ENCODE results near the gene ACVRL1.

DNA sequence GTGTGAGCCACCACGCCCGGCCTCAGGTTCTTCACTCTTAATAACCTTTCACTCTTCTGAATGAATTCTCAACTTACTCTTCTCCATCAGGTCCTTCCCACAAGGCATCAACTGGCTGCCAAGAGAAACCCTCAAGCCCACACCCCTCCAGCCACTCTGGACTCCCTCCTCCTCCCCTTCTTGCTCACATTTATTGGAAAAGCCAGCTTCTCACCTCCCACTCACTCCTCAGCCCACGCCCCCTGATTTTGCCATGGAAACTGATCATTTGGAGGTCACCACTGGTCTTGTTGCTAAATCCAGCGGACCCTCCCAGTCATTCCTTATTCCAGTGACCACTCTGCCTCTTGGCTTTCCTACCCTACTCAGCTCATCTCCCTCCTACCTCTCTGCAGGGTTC is 26.8 kb downstream of the ACVRL1 start:
- no peak for TF ChIP-seq EZH2phosphoT487 (IDR thresholded peaks at IDR 0.05)
- TF ChIP-seq CTCF (IDR thresholded peaks at IDR 0.05), result no peak

Measured in neural progenitor cell (in vitro differentiated cells).